Thoracic aorta (tissue), 2 donors: Measurements from ENCODE around the gene XPOT. TPM values are rescaled to one million over a fixed set of nuclear protein-coding genes. Genes with fewer than 3 reads are reported as not detected.
"Not testable (repeated sequence)": the region's sequence is repeated elsewhere in the genome, so short reads cannot be mapped to it uniquely, and the experiment has no call there.

Experiments
- ATAC-seq: fragments of 150-250 bp; one replicate; pipeline ENCODE4 v1.8.0; 2017; ENCODE audit warnings: low read depth; ENCODE audit not compliant: insufficient number of reproducible peaks, low FRiP score
- DNase-seq: peaks from one replicate; pipeline ENCODE4 v3.0.0-alpha.2; 2020; ENCODE audit warnings: low spot score
- H3K27ac ChIP-seq, 2 donors: fragments of 200-600 bp; sonication (generic); 1 replicate in 1 of 2; 2 replicates in 1 of 2; pipeline ENCODE4 v1.5.1; 2016; ENCODE audit warnings: mild to moderate bottlenecking in 2 of 2, moderate library complexity in 2 of 2
- H3K27me3 ChIP-seq: fragments of 200-600 bp; sonication (generic); replicated peaks from 2 replicates; pipeline ENCODE4 v1.6.0; 2016; ENCODE audit warnings: mild to moderate bottlenecking; ENCODE audit not compliant: insufficient read depth
- H3K36me3 ChIP-seq: fragments of 200-600 bp; sonication (generic); one replicate; pipeline ENCODE4 v1.5.1; 2016
- H3K4me1 ChIP-seq, 2 donors: fragments of 200-600 bp; sonication (generic); 1 replicate in 1 of 2; 2 replicates in 1 of 2; pipeline versions ENCODE4 v1.5.1 to v1.6.0; 2016; ENCODE audit warnings: low read depth in 2 of 2, mild to moderate bottlenecking in 1 of 2; ENCODE audit not compliant: control insufficient read depth in 1 of 2
- H3K4me3 ChIP-seq: fragments of 200-600 bp; sonication (generic); 2 replicates; pipeline ENCODE4 v1.5.1; 2016; ENCODE audit warnings: mild to moderate bottlenecking
- H3K9me3 ChIP-seq: fragments of 200-600 bp; sonication (generic); 2 replicates; pipeline ENCODE4 v1.5.1; 2016
- total RNA-seq, 2 donors: library from RNA; depleted of rRNA; stranded (reverse); fragments of >200 nt; gene quantifications; one replicate each; pipeline versions ENCODE4 v1.1.0 to v1.2.3, GENCODE V29; 2016
- TF ChIP-seq, protein P1 (sequence below): fragments of 200-600 bp; sonication (generic); IDR thresholded peaks from one replicate; pipeline ENCODE4 v1.5.1; 2019; ENCODE audit warnings: antibody characterized with exemption

The XPOT gene, protein sequence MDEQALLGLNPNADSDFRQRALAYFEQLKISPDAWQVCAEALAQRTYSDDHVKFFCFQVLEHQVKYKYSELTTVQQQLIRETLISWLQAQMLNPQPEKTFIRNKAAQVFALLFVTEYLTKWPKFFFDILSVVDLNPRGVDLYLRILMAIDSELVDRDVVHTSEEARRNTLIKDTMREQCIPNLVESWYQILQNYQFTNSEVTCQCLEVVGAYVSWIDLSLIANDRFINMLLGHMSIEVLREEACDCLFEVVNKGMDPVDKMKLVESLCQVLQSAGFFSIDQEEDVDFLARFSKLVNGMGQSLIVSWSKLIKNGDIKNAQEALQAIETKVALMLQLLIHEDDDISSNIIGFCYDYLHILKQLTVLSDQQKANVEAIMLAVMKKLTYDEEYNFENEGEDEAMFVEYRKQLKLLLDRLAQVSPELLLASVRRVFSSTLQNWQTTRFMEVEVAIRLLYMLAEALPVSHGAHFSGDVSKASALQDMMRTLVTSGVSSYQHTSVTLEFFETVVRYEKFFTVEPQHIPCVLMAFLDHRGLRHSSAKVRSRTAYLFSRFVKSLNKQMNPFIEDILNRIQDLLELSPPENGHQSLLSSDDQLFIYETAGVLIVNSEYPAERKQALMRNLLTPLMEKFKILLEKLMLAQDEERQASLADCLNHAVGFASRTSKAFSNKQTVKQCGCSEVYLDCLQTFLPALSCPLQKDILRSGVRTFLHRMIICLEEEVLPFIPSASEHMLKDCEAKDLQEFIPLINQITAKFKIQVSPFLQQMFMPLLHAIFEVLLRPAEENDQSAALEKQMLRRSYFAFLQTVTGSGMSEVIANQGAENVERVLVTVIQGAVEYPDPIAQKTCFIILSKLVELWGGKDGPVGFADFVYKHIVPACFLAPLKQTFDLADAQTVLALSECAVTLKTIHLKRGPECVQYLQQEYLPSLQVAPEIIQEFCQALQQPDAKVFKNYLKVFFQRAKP
- total RNA-seq, result 10 to 100 TPM; 50.1 to 53.0 TPM

DNA sequence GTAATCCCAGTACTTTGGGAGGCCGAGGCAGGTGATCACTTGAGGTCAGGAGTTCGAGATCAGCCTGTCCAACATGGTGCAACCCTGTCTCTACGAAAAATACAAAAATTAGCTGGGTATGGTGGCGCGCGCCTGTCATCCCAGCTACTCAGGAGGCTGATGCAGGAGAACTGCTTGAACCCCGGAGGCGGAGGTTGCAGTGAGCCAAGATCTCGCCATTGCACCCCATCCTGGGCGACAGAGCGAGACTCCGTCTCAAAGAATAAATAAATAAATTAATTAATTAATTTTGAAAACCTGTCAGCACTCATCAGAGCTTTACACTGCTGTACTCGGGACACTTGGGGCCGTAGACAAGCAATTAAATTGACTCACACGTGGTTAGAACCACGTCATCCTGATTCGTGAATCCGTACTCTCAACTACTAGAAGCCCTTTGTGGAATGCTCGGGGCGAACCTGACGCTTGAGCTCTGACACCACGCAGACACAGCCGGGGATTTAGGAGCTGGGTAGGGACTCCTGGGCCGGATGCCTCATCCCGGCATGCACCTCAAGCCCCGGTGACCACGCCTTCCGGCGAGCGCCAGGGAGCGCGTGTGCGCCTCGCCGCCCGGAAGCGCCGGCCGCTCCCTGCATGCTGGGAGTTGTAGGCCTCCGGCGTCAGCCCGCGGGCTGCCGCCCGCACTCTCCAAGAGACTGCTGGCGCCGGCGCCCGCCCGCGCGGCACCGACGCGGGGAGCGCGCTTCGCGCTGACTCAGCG lies at the start of gene XPOT:
Gene XPOT (plus strand): TSS at position 686 of the 763 bp plus-strand sequence. CDS start 5,644 bp downstream, outside the sequence.
- Histone ChIP-seq H3K9me3 (no peaks in the 10 kb centered on the region), H3K4me1 (peaks cover 5 to 16% of the 10 kb centered on the region in 2 donors)
- TF ChIP-seq, protein P1, sequence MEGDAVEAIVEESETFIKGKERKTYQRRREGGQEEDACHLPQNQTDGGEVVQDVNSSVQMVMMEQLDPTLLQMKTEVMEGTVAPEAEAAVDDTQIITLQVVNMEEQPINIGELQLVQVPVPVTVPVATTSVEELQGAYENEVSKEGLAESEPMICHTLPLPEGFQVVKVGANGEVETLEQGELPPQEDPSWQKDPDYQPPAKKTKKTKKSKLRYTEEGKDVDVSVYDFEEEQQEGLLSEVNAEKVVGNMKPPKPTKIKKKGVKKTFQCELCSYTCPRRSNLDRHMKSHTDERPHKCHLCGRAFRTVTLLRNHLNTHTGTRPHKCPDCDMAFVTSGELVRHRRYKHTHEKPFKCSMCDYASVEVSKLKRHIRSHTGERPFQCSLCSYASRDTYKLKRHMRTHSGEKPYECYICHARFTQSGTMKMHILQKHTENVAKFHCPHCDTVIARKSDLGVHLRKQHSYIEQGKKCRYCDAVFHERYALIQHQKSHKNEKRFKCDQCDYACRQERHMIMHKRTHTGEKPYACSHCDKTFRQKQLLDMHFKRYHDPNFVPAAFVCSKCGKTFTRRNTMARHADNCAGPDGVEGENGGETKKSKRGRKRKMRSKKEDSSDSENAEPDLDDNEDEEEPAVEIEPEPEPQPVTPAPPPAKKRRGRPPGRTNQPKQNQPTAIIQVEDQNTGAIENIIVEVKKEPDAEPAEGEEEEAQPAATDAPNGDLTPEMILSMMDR, result no peak

DNA sequence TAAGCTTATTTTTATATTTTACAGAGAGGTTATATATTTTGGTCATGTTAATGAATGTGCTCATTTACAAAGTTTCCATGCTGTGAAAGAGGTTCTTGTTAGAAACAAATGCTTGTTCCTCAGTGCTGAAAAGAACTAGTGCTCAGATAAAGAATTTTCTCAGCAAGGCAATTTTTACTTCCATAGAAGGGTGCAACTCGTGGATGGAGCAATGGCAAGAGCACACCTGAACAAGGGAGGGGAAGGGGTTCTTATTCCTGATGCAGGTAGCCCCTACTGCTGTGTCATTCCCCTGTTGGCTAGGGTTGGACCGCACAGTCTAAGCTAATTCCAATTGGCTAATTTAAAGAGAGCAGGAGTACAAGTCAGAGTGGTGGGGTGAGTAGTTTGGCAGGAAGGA lies 48.0 kb upstream of the XPOT start:
- not testable (repeated sequence) for H3K27ac ChIP-seq, DNase-seq, ATAC-seq, H3K4me1 ChIP-seq, H3K36me3 ChIP-seq, H3K9me3 ChIP-seq, H3K4me3 ChIP-seq, H3K27me3 ChIP-seq

More for the DNA sequence above, at the start of gene XPOT:
- DNase-seq (peak; percentile 77), ATAC-seq (peak; percentile 93)
- Histone ChIP-seq H3K27ac (peak within 1 kb of the TSS; percentile 97 to 98), H3K4me3 (peak within 1 kb of the TSS; percentile 96), H3K36me3 (no peaks in the 10 kb centered on the region), H3K27me3 (no peaks in the 10 kb centered on the region)

DNA sequence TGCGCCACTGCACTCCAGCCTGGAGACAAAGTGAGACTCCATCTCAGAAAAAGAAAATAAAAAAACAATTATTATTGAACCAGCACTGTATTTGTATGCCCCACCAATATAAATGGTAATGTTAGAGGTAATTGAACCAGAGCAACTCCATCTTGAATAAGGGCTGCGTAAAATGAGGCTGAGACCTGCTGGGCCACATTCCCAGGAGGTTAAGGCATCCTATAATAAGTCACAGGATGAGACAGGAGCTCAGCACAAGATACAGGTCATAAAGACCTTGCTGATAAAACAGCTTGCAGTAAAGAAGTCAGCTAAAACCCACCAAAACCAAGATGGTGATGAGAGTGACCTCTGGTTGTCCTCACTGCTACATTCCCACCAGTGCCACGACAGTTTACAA lies 43.0 kb upstream of the XPOT start:
- H3K27me3 ChIP-seq, H3K27ac ChIP-seq, H3K9me3 ChIP-seq, H3K4me3 ChIP-seq, ATAC-seq, DNase-seq, H3K36me3 ChIP-seq, H3K4me1 ChIP-seq: not testable (repeated sequence)

DNA sequence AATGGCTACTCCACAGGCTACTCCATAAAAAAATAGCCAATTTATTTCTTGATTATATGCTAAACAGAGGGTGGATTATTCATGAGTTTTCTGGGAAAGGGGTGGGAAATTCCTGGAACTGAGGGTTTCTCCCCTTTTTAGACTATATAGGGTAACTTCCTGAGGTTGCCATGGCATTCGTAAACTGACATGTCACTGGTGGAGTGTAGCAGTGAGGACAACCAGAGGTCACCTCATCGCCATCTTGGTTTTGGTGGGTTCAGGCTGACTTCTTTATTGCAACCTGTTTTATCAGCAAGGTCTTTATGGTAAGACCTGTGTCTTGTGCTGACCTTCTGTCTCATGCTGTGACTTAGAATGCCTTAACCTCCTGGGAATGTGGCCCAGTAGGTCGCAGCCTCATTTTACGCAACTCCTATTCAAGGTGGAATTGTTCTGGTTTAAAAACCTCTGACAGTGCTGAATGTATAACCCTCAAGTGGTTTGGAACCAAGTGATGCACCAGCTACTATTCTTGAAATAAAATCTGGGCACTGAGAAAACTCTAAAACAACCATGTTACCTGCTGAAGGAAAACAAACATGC lies 41.4 kb upstream of the XPOT start:
- H3K27ac ChIP-seq, result no peak overlapping the region
- ATAC-seq, result peak; percentile 36
- H3K4me3 ChIP-seq, result no peak overlapping the region

DNA sequence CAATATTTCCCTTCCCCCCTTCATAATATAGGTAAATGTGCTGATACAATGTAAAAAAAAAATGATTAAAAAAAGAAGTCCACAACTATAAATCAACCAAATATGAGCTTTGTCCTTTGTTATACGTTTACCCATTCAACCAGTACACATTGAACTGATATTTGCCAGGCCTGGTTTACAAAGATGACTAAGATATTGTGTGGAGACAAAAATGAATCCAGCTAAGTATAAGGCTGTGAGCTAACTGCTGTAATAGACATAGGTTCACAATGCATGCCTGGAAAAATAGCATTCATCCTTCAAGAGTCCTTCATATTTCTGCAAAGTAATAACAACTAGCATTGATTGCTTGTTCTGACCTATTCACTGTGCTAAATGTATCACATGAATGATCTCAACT lies 20.5 kb upstream of the XPOT start:
- TF ChIP-seq, protein P1, result no peak
- H3K9me3 ChIP-seq, result peaks cover 4% of the 10 kb centered on the region
- no peak for ATAC-seq
- DNase-seq, result no peak
- no peaks in the 10 kb centered on the region for H3K36me3 ChIP-seq
- no peaks in the 10 kb centered on the region for H3K4me1 ChIP-seq
- H3K27ac ChIP-seq, result no peak overlapping the region
- H3K4me3 ChIP-seq, result no peak overlapping the region
- no peaks in the 10 kb centered on the region for H3K27me3 ChIP-seq

More for the DNA sequence above, 41.4 kb upstream of the XPOT start:
- Histone ChIP-seq H3K27me3 (no peaks in the 10 kb centered on the region), H3K9me3 (no peaks in the 10 kb centered on the region), H3K4me1 (no peaks in the 10 kb centered on the region), H3K36me3 (no peaks in the 10 kb centered on the region)
- TF ChIP-seq, protein P1, result no peak
- no peak for DNase-seq
